Stimulated activated naive B cell treated with anti-CD40 and anti-IgM and Interleukin-4, amounts not matched to agents 10 μg/mL and 1 μg/mL and 100 μg/mL, for 72 hours (primary cell): ENCODE data around the gene GAPDHS.
A peak's percentile ranks its signal among the peaks of the same experiment; 100 is the strongest.

ENCODE experiments used
- ATAC-seq, 2 donors: fragments of 150-1000 bp; cut with Tn5 transposase; replicated peaks; 2 replicates each; pipeline ENCODE4 v1.10.0; 2021; ENCODE audit warnings: moderate library complexity in 1 of 2
- DNase-seq: peaks from one replicate; pipeline ENCODE4 v3.0.0; 2021
- H3K27ac Mint-ChIP-seq: one replicate; pipeline ENCODE4 v1.8.0; 2022; ENCODE audit warnings: mild to moderate bottlenecking, mixed read lengths
- H3K27me3 Mint-ChIP-seq, 2 donors: one replicate each; pipeline ENCODE4 v1.8.0; 2022; ENCODE audit warnings: mixed read lengths in 2 of 2
- H3K36me3 Mint-ChIP-seq, 2 donors: one replicate each; pipeline ENCODE4 v1.8.0; 2022; ENCODE audit warnings: mixed read lengths in 2 of 2, mild to moderate bottlenecking in 1 of 2
- H3K4me1 Mint-ChIP-seq, 2 donors: one replicate each; pipeline ENCODE4 v1.8.0; 2022; ENCODE audit warnings: mixed read lengths in 2 of 2, mild to moderate bottlenecking in 1 of 2
- H3K4me3 Mint-ChIP-seq, 2 donors: one replicate each; pipeline ENCODE4 v1.8.0; 2022; ENCODE audit warnings: mild to moderate bottlenecking in 2 of 2, mixed read lengths in 2 of 2, moderate library complexity in 1 of 2
- H3K9me3 Mint-ChIP-seq, 2 donors: one replicate each; pipeline ENCODE4 v1.8.0; 2022; ENCODE audit warnings: mixed read lengths in 2 of 2, mild to moderate bottlenecking in 1 of 2

GAPDHS gene

GRCh38 chr19:35533201-35533821, at the start of gene GAPDHS:
Gene GAPDHS, plus strand, starts transcription at chr19:35533456. Its CDS starts 72 bp downstream, at chr19:35533528.
- Mint-ChIP-seq H3K9me3 (no peaks in the 10 kb centered on the region), H3K36me3 (peaks cover 5 to 9% of the 10 kb centered on the region in 2 donors), H3K27ac (peak within 1 kb of the TSS; percentile 39), H3K4me1 (peaks cover 8 to 10% of the 10 kb centered on the region in 2 donors), H3K4me3 (peak within 1 kb of the TSS; percentile 66), H3K27me3 (peaks cover 51 to 61% of the 10 kb centered on the region in 2 donors)
- ATAC-seq (peak in 1 of 2 donors; percentile 18), DNase-seq (no peak)

- H3K36me3 Mint-ChIP-seq, result no peaks in the 10 kb centered on the region
- ATAC-seq (peak; percentile 99), DNase-seq (peak; percentile 78)
- H3K4me1 Mint-ChIP-seq, result peaks cover 9 to 13% of the 10 kb centered on the region in 2 donors
- no peaks in the 10 kb centered on the region for H3K9me3 Mint-ChIP-seq
- peaks cover 5 to 13% of the 10 kb centered on the region in 2 donors for H3K27me3 Mint-ChIP-seq
- no peak overlapping the region for H3K27ac Mint-ChIP-seq
- H3K4me3 Mint-ChIP-seq, result peak overlapping the region; percentile 43 to 45
Observed at GRCh38 chr19:35484252-35485036, 48.8 kb upstream of the GAPDHS start.

GRCh38 chr19:35486268-35486708, 47.0 kb upstream of the GAPDHS start:
- H3K27ac Mint-ChIP-seq, result no peak overlapping the region
- no peak overlapping the region for H3K4me3 Mint-ChIP-seq
- no peaks in the 10 kb centered on the region for H3K36me3 Mint-ChIP-seq
- DNase-seq (no peak), ATAC-seq (no peak)
- H3K27me3 Mint-ChIP-seq, result peaks cover 14 to 30% of the 10 kb centered on the region in 2 donors
- peaks cover 9 to 13% of the 10 kb centered on the region in 2 donors for H3K4me1 Mint-ChIP-seq
- no peaks in the 10 kb centered on the region for H3K9me3 Mint-ChIP-seq

GRCh38 chr19:35487656-35488182, 45.5 kb upstream of the GAPDHS start:
- DNase-seq (no peak), ATAC-seq (no peak)
- Mint-ChIP-seq H3K4me1 (peaks cover 9 to 13% of the 10 kb centered on the region in 2 donors), H3K27me3 (peaks cover 16 to 33% of the 10 kb centered on the region in 2 donors), H3K4me3 (no peak overlapping the region), H3K36me3 (no peaks in the 10 kb centered on the region), H3K9me3 (no peaks in the 10 kb centered on the region), H3K27ac (no peak overlapping the region)

- Mint-ChIP-seq H3K4me1 (peaks cover 9 to 13% of the 10 kb centered on the region in 2 donors), H3K27me3 (peaks cover 16 to 33% of the 10 kb centered on the region in 2 donors), H3K9me3 (no peaks in the 10 kb centered on the region), H3K4me3 (no peak overlapping the region), H3K27ac (no peak overlapping the region), H3K36me3 (no peaks in the 10 kb centered on the region)
- no peak for DNase-seq
- no peak for ATAC-seq
Observed at GRCh38 chr19:35488677-35489076, 44.6 kb upstream of the GAPDHS start.

- no peaks in the 10 kb centered on the region for H3K9me3 Mint-ChIP-seq
- no peaks in the 10 kb centered on the region for H3K36me3 Mint-ChIP-seq
- H3K27ac Mint-ChIP-seq, result no peak within 1 kb of the TSS
- no peak for DNase-seq
- no peak within 1 kb of the TSS for H3K4me3 Mint-ChIP-seq
- ATAC-seq, result no peak
- H3K27me3 Mint-ChIP-seq, result peaks cover 20 to 33% of the 10 kb centered on the region in 2 donors
- H3K4me1 Mint-ChIP-seq, result peaks cover 2 to 7% of the 10 kb centered on the region in 2 donors
Observed at GRCh38 chr19:35490364-35490763, 42.9 kb upstream of the GAPDHS start, which contains the start of gene KRTDAP. Gene KRTDAP, minus strand, starts transcription at chr19:35490464. Its CDS starts 22 bp downstream, at chr19:35490442.

GRCh38 chr19:35491836-35492360, 41.4 kb upstream of the GAPDHS start:
- ATAC-seq, result no peak
- no peak for DNase-seq
- H3K27me3 Mint-ChIP-seq, result peaks cover 20 to 29% of the 10 kb centered on the region in 2 donors
- no peaks in the 10 kb centered on the region for H3K36me3 Mint-ChIP-seq
- H3K4me1 Mint-ChIP-seq, result peaks cover 4 to 11% of the 10 kb centered on the region in 2 donors
- H3K9me3 Mint-ChIP-seq, result no peaks in the 10 kb centered on the region
- no peak overlapping the region for H3K27ac Mint-ChIP-seq
- no peak overlapping the region for H3K4me3 Mint-ChIP-seq

GRCh38 chr19:35493971-35494370, 39.3 kb upstream of the GAPDHS start:
- no peak overlapping the region for H3K4me3 Mint-ChIP-seq
- no peak for ATAC-seq
- peaks cover 4 to 11% of the 10 kb centered on the region in 2 donors for H3K4me1 Mint-ChIP-seq
- no peaks in the 10 kb centered on the region for H3K9me3 Mint-ChIP-seq
- peaks cover 15 to 20% of the 10 kb centered on the region in 2 donors for H3K27me3 Mint-ChIP-seq
- no peak overlapping the region for H3K27ac Mint-ChIP-seq
- H3K36me3 Mint-ChIP-seq, result no peaks in the 10 kb centered on the region
- DNase-seq, result no peak

GRCh38 chr19:35495107-35496064, 37.9 kb upstream of the GAPDHS start:
- Mint-ChIP-seq H3K27ac (no peak overlapping the region), H3K4me3 (peak overlapping the region; percentile 67 to 68), H3K9me3 (no peaks in the 10 kb centered on the region)

GRCh38 chr19:35497406-35497805, 35.9 kb upstream of the GAPDHS start:
- no peaks in the 10 kb centered on the region for H3K9me3 Mint-ChIP-seq
- ATAC-seq (no peak), DNase-seq (no peak)
- H3K27ac Mint-ChIP-seq, result no peak overlapping the region
- H3K4me3 Mint-ChIP-seq, result no peak overlapping the region
- no peaks in the 10 kb centered on the region for H3K36me3 Mint-ChIP-seq
- H3K4me1 Mint-ChIP-seq, result peaks cover 4 to 11% of the 10 kb centered on the region in 2 donors
- peaks cover 12 to 14% of the 10 kb centered on the region in 2 donors for H3K27me3 Mint-ChIP-seq

More at GRCh38 chr19:35495107-35496064, 37.9 kb upstream of the GAPDHS start:
- ATAC-seq (peak; percentile 92), DNase-seq (peak; percentile 48)
- Mint-ChIP-seq H3K27me3 (peaks cover 9 to 14% of the 10 kb centered on the region in 2 donors), H3K36me3 (no peaks in the 10 kb centered on the region), H3K4me1 (peaks cover 4 to 11% of the 10 kb centered on the region in 2 donors)

GRCh38 chr19:35498220-35498619, 35.0 kb upstream of the GAPDHS start:
- Mint-ChIP-seq H3K9me3 (no peaks in the 10 kb centered on the region), H3K27me3 (peaks cover 18 to 20% of the 10 kb centered on the region in 2 donors), H3K4me1 (peaks cover 5 to 11% of the 10 kb centered on the region in 2 donors), H3K27ac (no peak overlapping the region), H3K4me3 (no peak overlapping the region), H3K36me3 (no peaks in the 10 kb centered on the region)
- no peak for ATAC-seq
- no peak for DNase-seq

- H3K9me3 Mint-ChIP-seq, result no peaks in the 10 kb centered on the region
- H3K36me3 Mint-ChIP-seq, result no peaks in the 10 kb centered on the region
- H3K27ac Mint-ChIP-seq, result no peak overlapping the region
- H3K27me3 Mint-ChIP-seq, result peaks cover 18 to 23% of the 10 kb centered on the region in 2 donors
- DNase-seq (no peak), ATAC-seq (no peak)
- H3K4me3 Mint-ChIP-seq, result no peak overlapping the region
- H3K4me1 Mint-ChIP-seq, result peaks cover 5 to 11% of the 10 kb centered on the region in 2 donors
Observed at GRCh38 chr19:35498984-35499527, 34.2 kb upstream of the GAPDHS start.

GRCh38 chr19:35500611-35501010, 32.6 kb upstream of the GAPDHS start:
- ATAC-seq (no peak), DNase-seq (no peak)
- H3K36me3 Mint-ChIP-seq, result no peaks in the 10 kb centered on the region
- H3K4me3 Mint-ChIP-seq, result no peak overlapping the region
- no peaks in the 10 kb centered on the region for H3K9me3 Mint-ChIP-seq
- peaks cover under 1 to 1% of the 10 kb centered on the region in 2 donors for H3K4me1 Mint-ChIP-seq
- H3K27me3 Mint-ChIP-seq, result peaks cover 25 to 31% of the 10 kb centered on the region in 2 donors
- no peak overlapping the region for H3K27ac Mint-ChIP-seq
